GM12878 (cell line): ENCODE data around the gene ZNF689. TPM values are rescaled to one million over a fixed set of nuclear protein-coding genes. Genes with fewer than 3 reads are reported as not detected.
A peak's percentile ranks its signal among the peaks of the same experiment; 100 is the strongest.

Source experiments
- ATAC-seq: fragments of 200-7000 bp; cut with Tn5 transposase; 3 replicates; pipeline ENCODE4 v1.9.1; 2020; ENCODE audit warnings: mild to moderate bottlenecking, moderate library complexity
- BruUV-seq: library from RNA; stranded (reverse); fragments of 400-500 nt; replicated peaks from 2 replicates; lab custom pipeline; 2021; lab: Mats Ljungman, UMichigan
- CTCF ChIA-PET: fragments of 300-600 bp; sonication (Branson Sonifier 250); formaldehyde crosslinking; extraction: SDS; loops from one replicate; lab custom pipeline; 2021; ENCODE audit warnings: inconsistent platforms; lab: Yijun Ruan, JAX
- POLR2A ChIA-PET: fragments of 350-600 bp; formaldehyde crosslinking; extraction: SDS; loops from one replicate; lab custom pipeline; 2021; ENCODE audit warnings: inconsistent platforms; lab: Charles Lee
- RAD21 ChIA-PET: fragments of 300-600 bp; sonication (Branson Sonifier 250); formaldehyde crosslinking; loops from one replicate; lab custom pipeline; 2023; ENCODE audit warnings: antibody characterized with exemption; ENCODE audit not compliant: unreplicated experiment; lab: Charles Lee
- SMC1A ChIA-PET: fragments of 300-600 bp; sonication (Branson Sonifier 250); formaldehyde crosslinking; loops from one replicate; lab custom pipeline; 2023; ENCODE audit not compliant: unreplicated experiment, uncharacterized antibody; lab: Charles Lee
- DNase-seq: peaks from one replicate; pipeline ENCODE4 v3.0.0-alpha.2; 2011; ENCODE audit warnings: low read depth, low spot score
- FAIRE-seq: peaks from 3 replicates; lab custom pipeline; 2011; peaks lifted over from hg19 to GRCh38; lab: Jason Lieb, UNC
- H2AFZ ChIP-seq: 2 replicates; pipeline ENCODE4 v1.6.0; 2011; ENCODE audit warnings: low read depth, low read length, control low read depth; ENCODE audit not compliant: control insufficient read depth
- H3K27ac ChIP-seq: 2 replicates; pipeline ENCODE4 v1.5.1; 2011; ENCODE audit warnings: control low read depth; ENCODE audit not compliant: control insufficient read depth, insufficient read depth
- H3K27me3 ChIP-seq, 2 experiments: replicated peaks in 1 of 2; 2 replicates each; pipeline versions ENCODE4 v1.6.0 to v1.6.1; 2011; ENCODE audit warnings: low read length in 1 of 2; ENCODE audit not compliant: control insufficient read depth in 2 of 2, insufficient read depth in 2 of 2
- H3K36me3 ChIP-seq, 2 experiments: 2 replicates each; pipeline ENCODE4 v1.5.1; 2011; ENCODE audit warnings: low read length in 1 of 2; ENCODE audit not compliant: control insufficient read depth in 2 of 2, insufficient read depth in 2 of 2
- H3K4me1 ChIP-seq: 2 replicates; pipeline ENCODE4 v1.6.1; 2011; ENCODE audit warnings: mild to moderate bottlenecking, low read length, moderate library complexity, mixed read lengths; ENCODE audit not compliant: control insufficient read depth, insufficient read depth
- H3K4me2 ChIP-seq: 2 replicates; pipeline ENCODE4 v1.6.0; 2011; ENCODE audit warnings: control low read depth; ENCODE audit not compliant: control insufficient read depth, insufficient read depth
- H3K4me3 ChIP-seq: fragments of 200-600 bp; sonication (generic); 2 replicates; pipeline ENCODE4 v1.5.1; 2016
- H3K79me2 ChIP-seq: 2 replicates; pipeline ENCODE4 v1.6.0; 2011; ENCODE audit warnings: low read length; ENCODE audit not compliant: control insufficient read depth, insufficient read depth
- H3K9ac ChIP-seq: 2 replicates; pipeline ENCODE4 v1.8.0; 2011; ENCODE audit warnings: low read length, control low read depth, mixed read lengths; ENCODE audit not compliant: control insufficient read depth, insufficient read depth
- H3K9me3 ChIP-seq: replicated peaks from 3 replicates; pipeline ENCODE4 v1.5.1; 2011; ENCODE audit warnings: mild to moderate bottlenecking, low read length; ENCODE audit not compliant: control insufficient read depth, insufficient read depth
- H4K20me1 ChIP-seq: 2 replicates; pipeline ENCODE4 v1.6.0; 2011; ENCODE audit not compliant: control insufficient read depth, insufficient read depth
- BCL11A ChIP-seq: IDR thresholded peaks from 2 replicates; pipeline ENCODE4 v1.6.1; 2011; ENCODE audit warnings: low read depth, low read length
- BMI1 ChIP-seq: fragments of 450-650 bp; IDR thresholded peaks from 2 replicates; pipeline ENCODE4 v1.6.1; 2016; ENCODE audit warnings: mild to moderate bottlenecking, moderate library complexity, borderline replicate concordance
- ESRRA ChIP-seq: IDR thresholded peaks from 2 replicates; pipeline ENCODE4 v1.6.1; 2012; ENCODE audit warnings: mild to moderate bottlenecking, low read length, improper control_type of control experiment
- FOS ChIP-seq: IDR thresholded peaks from 3 replicates; pipeline ENCODE4 v1.6.1; 2011; ENCODE audit warnings: borderline replicate concordance; ENCODE audit not compliant: insufficient read length; ENCODE audit errors: extremely low read depth
- HDAC6 ChIP-seq: fragments of 200-600 bp; sonication (generic); IDR thresholded peaks from one replicate; pipeline ENCODE4 v1.8.0; 2017; ENCODE audit warnings: antibody characterized with exemption; ENCODE audit not compliant: unreplicated experiment
- JUNB ChIP-seq: IDR thresholded peaks from 2 replicates; pipeline ENCODE4 v1.6.1; 2016; ENCODE audit warnings: antibody characterized with exemption, mild to moderate bottlenecking
- JUND ChIP-seq: IDR thresholded peaks from 2 replicates; pipeline ENCODE4 v1.6.1; 2012; ENCODE audit warnings: low read depth, mild to moderate bottlenecking, low read length, improper control_type of control experiment, moderate library complexity
- KLF5 ChIP-seq: fragments of 450-650 bp; IDR thresholded peaks from 2 replicates; pipeline ENCODE4 v1.6.1; 2014; ENCODE audit warnings: mild to moderate bottlenecking; ENCODE audit not compliant: partially characterized antibody
- NFXL1 ChIP-seq: fragments of 450-650 bp; IDR thresholded peaks from 2 replicates; pipeline ENCODE4 v1.6.1; 2017; ENCODE audit warnings: antibody characterized with exemption, mild to moderate bottlenecking, borderline replicate concordance
- NFYA ChIP-seq: IDR thresholded peaks from 2 replicates; pipeline ENCODE4 v1.6.1; 2011; ENCODE audit warnings: low read depth, mild to moderate bottlenecking, low read length, improper control_type of control experiment, borderline replicate concordance
- RCOR1 ChIP-seq: conservative IDR thresholded peaks from 2 replicates; pipeline ENCODE4 v1.6.1; 2012; ENCODE audit warnings: low read depth, low read length, improper control_type of control experiment
- RFX5 ChIP-seq: IDR thresholded peaks from 2 replicates; pipeline ENCODE4 v1.6.1; 2011; ENCODE audit warnings: low read depth, low read length, improper control_type of control experiment
- RUNX3 ChIP-seq: IDR thresholded peaks from 2 replicates; pipeline ENCODE4 v1.6.1; 2012; ENCODE audit warnings: low read length, inconsistent platforms
- SMARCA5 ChIP-seq: fragments of 450-650 bp; IDR thresholded peaks from 2 replicates; pipeline ENCODE4 v1.6.1; 2017; ENCODE audit warnings: mild to moderate bottlenecking
- SUZ12 ChIP-seq: fragments of 200-600 bp; sonication (generic); IDR thresholded peaks from one replicate; pipeline ENCODE4 v1.6.1; 2018; ENCODE audit warnings: antibody characterized with exemption, mild to moderate bottlenecking; ENCODE audit not compliant: unreplicated experiment
- YY1 ChIP-seq: IDR thresholded peaks from 2 replicates; pipeline ENCODE4 v1.6.1; 2011; ENCODE audit warnings: low read depth, mild to moderate bottlenecking, low read length
- ZNF24 ChIP-seq: fragments of 450-650 bp; IDR thresholded peaks from 2 replicates; pipeline ENCODE4 v1.6.1; 2017; ENCODE audit warnings: antibody characterized with exemption, mild to moderate bottlenecking
- WGBS: methylation state at CpG from one replicate; pipeline ENCODE4 v1.1.6; 2016; ENCODE audit warnings: low lambda C conversion rate; ENCODE audit not compliant: insufficient replicate concordance, insufficient coverage; ENCODE audit errors: missing lambda C conversion rate; 5-methylcytosine and 5-hydroxymethylcytosine counted together
- in situ Hi-C: fragments of 300-500 bp; cut with MboI; formaldehyde crosslinking; loops from 9 replicates; pipeline ENCODE4 v1.14.3; 2018; ENCODE audit warnings: mixed read lengths
- intact Hi-C: fragments of 100-400 bp; cut with micrococcal nuclease; formaldehyde crosslinking; loops from one replicate; pipeline ENCODE4 v1.14.2; 2022; ENCODE audit not compliant: unreplicated experiment
- polyA plus RNA-seq, 11 experiments: library from polyadenylated mRNA; depleted of rRNA in 4 of 11; unstranded in 6 of 11; stranded (reverse) in 5 of 11; fragments of >200 nt; fragmentation: Nextera tagmentation in 4 of 11; fragmentation: Illumina TruSeq in 1 of 11; extraction: Ambion mirVana in 4 of 11; extraction: Trizol in 1 of 11; gene quantifications; 1 replicate in 1 of 11; 2 replicates in 10 of 11; pipeline versions ENCODE4 v1.2.1 to v1.2.3, GENCODE V29; 2011 to 2016; ENCODE audit warnings: inconsistent platforms in 2 of 11, missing spikeins in 2 of 11, low read depth in 1 of 11
- total RNA-seq, 4 experiments: library from RNA; depleted of rRNA in 3 of 4; stranded (reverse); fragments of >200 nt in 3 of 4; fragmentation: Illumina TruSeq in 1 of 4; extraction: Trizol in 1 of 4; gene quantifications; 2 replicates each; pipeline versions ENCODE4 v1.2.1 to v1.2.3, GENCODE V29; 2013 to 2021
- TF ChIP-seq, protein P1 (sequence below): IDR thresholded peaks from 2 replicates; pipeline ENCODE4 v1.6.1; 2012; ENCODE audit warnings: low read depth, low read length, improper control_type of control experiment
- TF ChIP-seq, protein P2 (sequence below): fragments of 450-650 bp; IDR thresholded peaks from 2 replicates; pipeline ENCODE4 v1.6.1; 2017; ENCODE audit warnings: antibody characterized with exemption, mild to moderate bottlenecking, moderate library complexity
- TF ChIP-seq, protein P3 (sequence below): fragments of 450-650 bp; IDR thresholded peaks from 2 replicates; pipeline ENCODE4 v1.6.1; 2017; ENCODE audit warnings: borderline replicate concordance

Gene ZNF689
- total and polyA plus RNA-seq, 10 of the 15 experiments (the other 5 are each of a cell fraction or from before 2014, with no cell fraction given), result 4.7 to 13.2 (median 8.5) TPM

DNA sequence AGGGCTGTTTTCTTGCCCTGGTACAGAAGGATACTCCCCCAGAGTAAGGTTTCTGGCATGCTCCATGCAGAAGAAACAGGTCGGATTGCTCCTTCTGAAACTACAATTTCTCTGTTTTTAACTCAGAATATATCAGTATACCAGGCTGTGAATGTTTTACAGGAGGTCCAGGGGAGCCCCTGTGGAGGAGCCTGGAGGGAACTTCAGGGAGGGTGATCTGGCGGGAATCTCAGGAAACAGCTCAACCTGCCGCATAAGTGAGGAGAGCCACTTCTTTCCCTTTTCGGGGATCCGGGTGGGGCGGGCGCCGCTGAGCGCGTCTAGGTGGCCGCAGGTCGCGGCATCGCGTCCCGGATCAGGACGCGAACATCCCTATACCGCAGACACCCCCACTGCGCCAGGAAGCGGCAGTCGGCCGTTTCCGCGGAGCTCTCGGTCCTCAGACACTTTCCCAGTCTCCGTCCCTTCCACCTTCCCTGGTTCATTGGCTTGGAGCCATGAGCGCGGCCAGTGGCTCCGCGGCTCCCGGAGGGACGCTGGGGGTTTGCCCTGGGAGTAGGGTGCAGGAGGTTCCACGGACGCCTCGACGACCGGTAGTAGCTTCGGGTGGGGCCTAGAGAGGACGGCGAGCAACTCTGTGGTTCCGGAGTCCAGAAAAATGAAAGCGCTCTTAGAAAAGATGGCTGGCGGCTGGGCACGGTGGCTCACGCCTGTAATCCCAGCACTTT is 48.9 kb downstream of the ZNF689 start:
- no peaks in the 10 kb centered on the region for H3K4me1 ChIP-seq
- peak overlapping the region; percentile 78 for H3K27ac ChIP-seq
- H3K4me2 ChIP-seq, result peak overlapping the region; percentile 64
- WGBS, result 85% methylated on average over 45 of the region's 46 CpGs
- H3K36me3 ChIP-seq, result no peaks in the 10 kb centered on the region; a peak in 1 of 4 replicates
- DNase-seq, result no peak
- H3K4me3 ChIP-seq, result peak overlapping the region; percentile 66; the same call in 1 of the 2 replicates
- intact Hi-C loops, result no loop called here
- FAIRE-seq, result no peak
- H3K9ac ChIP-seq, result peak overlapping the region; percentile 74
- H2AFZ ChIP-seq, result peak overlapping the region; percentile 94
- no TSS peak for BruUV-seq
- no peaks in the 10 kb centered on the region for H4K20me1 ChIP-seq
- ChIA-PET SMC1A (interaction anchor here (0.7 to 1.0 kb wide), 5 partner anchors 9 to 34 kb away, joined by 3 to 4 read pairs (median 3); partner anchors contain the start of gene ZNF747), CTCF (interaction anchor here (0.9 to 3.1 kb wide), 7 partner anchors 10 to 152 kb away, joined by 3 to 12 read pairs (median 5); partner anchors contain the start of genes DCTPP1, ZNF688, ZNF689 and ZNF747), RAD21 (interaction anchor here (0.8 to 2.3 kb wide), 7 partner anchors 10 to 151 kb away, joined by 3 to 10 read pairs (median 3); partner anchors contain the start of genes ZNF747 and ZNF785), POLR2A (interaction anchor here (0.7 to 5.9 kb wide), 7 partner anchors 10 to 131 kb away, joined by 3 to 109 read pairs (median 5); partner anchors contain the start of genes DCTPP1, ZNF688, ZNF689 and ZNF747)
- peaks cover 9% of the 10 kb centered on the region for H3K79me2 ChIP-seq
- H3K9me3 ChIP-seq, result no peaks in the 10 kb centered on the region
- peak; percentile 13 for ATAC-seq
- H3K27me3 ChIP-seq, result no peaks in the 10 kb centered on the region
- in situ Hi-C loops, result no loop called here
- TF ChIP-seq, protein P1, sequence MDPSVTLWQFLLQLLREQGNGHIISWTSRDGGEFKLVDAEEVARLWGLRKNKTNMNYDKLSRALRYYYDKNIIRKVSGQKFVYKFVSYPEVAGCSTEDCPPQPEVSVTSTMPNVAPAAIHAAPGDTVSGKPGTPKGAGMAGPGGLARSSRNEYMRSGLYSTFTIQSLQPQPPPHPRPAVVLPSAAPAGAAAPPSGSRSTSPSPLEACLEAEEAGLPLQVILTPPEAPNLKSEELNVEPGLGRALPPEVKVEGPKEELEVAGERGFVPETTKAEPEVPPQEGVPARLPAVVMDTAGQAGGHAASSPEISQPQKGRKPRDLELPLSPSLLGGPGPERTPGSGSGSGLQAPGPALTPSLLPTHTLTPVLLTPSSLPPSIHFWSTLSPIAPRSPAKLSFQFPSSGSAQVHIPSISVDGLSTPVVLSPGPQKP, result no peak
- no peak for TF ChIP-seq BMI1
- TF ChIP-seq, protein P2, sequence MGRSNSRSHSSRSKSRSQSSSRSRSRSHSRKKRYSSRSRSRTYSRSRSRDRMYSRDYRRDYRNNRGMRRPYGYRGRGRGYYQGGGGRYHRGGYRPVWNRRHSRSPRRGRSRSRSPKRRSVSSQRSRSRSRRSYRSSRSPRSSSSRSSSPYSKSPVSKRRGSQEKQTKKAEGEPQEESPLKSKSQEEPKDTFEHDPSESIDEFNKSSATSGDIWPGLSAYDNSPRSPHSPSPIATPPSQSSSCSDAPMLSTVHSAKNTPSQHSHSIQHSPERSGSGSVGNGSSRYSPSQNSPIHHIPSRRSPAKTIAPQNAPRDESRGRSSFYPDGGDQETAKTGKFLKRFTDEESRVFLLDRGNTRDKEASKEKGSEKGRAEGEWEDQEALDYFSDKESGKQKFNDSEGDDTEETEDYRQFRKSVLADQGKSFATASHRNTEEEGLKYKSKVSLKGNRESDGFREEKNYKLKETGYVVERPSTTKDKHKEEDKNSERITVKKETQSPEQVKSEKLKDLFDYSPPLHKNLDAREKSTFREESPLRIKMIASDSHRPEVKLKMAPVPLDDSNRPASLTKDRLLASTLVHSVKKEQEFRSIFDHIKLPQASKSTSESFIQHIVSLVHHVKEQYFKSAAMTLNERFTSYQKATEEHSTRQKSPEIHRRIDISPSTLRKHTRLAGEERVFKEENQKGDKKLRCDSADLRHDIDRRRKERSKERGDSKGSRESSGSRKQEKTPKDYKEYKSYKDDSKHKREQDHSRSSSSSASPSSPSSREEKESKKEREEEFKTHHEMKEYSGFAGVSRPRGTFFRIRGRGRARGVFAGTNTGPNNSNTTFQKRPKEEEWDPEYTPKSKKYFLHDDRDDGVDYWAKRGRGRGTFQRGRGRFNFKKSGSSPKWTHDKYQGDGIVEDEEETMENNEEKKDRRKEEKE, result no peak
- no peak for TF ChIP-seq ESRRA
- TF ChIP-seq SUZ12, result no peak
- 0 out of 2 replicates have a peak, but pooled peaks have one; percentile 36 for TF ChIP-seq RUNX3
- TF ChIP-seq JUND, result no peak
- TF ChIP-seq KLF5, result no peak
- TF ChIP-seq RFX5, result no peak
- TF ChIP-seq NFYA, result no peak
- no peak for TF ChIP-seq JUNB
- TF ChIP-seq NFXL1, result no peak
- TF ChIP-seq SMARCA5, result no peak
- TF ChIP-seq HDAC6, result no peak
- no peak for TF ChIP-seq RCOR1
- TF ChIP-seq ZNF24, result peak; percentile 52; the same call in 1 of the 2 replicates
- TF ChIP-seq, protein P3, sequence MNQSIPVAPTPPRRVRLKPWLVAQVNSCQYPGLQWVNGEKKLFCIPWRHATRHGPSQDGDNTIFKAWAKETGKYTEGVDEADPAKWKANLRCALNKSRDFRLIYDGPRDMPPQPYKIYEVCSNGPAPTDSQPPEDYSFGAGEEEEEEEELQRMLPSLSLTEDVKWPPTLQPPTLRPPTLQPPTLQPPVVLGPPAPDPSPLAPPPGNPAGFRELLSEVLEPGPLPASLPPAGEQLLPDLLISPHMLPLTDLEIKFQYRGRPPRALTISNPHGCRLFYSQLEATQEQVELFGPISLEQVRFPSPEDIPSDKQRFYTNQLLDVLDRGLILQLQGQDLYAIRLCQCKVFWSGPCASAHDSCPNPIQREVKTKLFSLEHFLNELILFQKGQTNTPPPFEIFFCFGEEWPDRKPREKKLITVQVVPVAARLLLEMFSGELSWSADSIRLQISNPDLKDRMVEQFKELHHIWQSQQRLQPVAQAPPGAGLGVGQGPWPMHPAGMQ, result no peak
- peak; percentile 88 for TF ChIP-seq YY1
- no peak for TF ChIP-seq BCL11A
- TF ChIP-seq FOS, result no peak
